ENCODE results near the gene GHR.

DNA sequence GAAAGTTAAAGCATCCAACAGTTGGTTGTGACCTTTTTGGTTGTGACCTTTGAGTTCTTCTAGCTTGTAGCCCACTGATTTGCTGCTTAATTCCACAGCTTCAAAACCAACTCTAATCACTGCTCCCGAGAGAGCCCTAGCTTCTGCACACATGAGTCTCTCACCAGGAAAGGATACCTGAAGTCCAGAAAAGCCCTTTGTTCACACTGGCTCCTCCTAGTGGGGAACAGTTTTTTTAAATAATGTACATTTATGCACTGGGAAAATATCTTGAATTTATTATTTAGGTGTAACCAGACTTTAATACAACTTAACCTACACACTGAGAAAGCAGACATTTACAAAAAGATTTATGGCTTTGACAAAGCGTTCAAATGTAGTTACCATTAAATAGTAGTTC lies 213.2 kb downstream of the GHR start:
- TF ChIP-seq, protein P1, sequence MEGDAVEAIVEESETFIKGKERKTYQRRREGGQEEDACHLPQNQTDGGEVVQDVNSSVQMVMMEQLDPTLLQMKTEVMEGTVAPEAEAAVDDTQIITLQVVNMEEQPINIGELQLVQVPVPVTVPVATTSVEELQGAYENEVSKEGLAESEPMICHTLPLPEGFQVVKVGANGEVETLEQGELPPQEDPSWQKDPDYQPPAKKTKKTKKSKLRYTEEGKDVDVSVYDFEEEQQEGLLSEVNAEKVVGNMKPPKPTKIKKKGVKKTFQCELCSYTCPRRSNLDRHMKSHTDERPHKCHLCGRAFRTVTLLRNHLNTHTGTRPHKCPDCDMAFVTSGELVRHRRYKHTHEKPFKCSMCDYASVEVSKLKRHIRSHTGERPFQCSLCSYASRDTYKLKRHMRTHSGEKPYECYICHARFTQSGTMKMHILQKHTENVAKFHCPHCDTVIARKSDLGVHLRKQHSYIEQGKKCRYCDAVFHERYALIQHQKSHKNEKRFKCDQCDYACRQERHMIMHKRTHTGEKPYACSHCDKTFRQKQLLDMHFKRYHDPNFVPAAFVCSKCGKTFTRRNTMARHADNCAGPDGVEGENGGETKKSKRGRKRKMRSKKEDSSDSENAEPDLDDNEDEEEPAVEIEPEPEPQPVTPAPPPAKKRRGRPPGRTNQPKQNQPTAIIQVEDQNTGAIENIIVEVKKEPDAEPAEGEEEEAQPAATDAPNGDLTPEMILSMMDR (IDR thresholded peaks at IDR 0.05; ENCODE audit: poor library complexity, severe bottlenecking), result no peak
- no peak for TF ChIP-seq EZH2 (IDR thresholded peaks at IDR 0.05; ENCODE audit: borderline replicate concordance, insufficient read depth, low read length, poor library complexity, severe bottlenecking)
- no peak for TF ChIP-seq SMC3 (conservative IDR thresholded peaks at IDR 0.05; ENCODE audit: poor library complexity)

Data from neural cell (in vitro differentiated cells).